Panc1 (cell line): ENCODE results near the gene IL31RA.

Source experiments
- CTCF ChIP-seq: fragments of 450-650 bp; IDR thresholded peaks from 2 replicates; pipeline ENCODE4 v1.5.1; 2017; ENCODE audit warnings: mild to moderate bottlenecking
- POLR2AphosphoS5 ChIP-seq: IDR thresholded peaks from 2 replicates; pipeline ENCODE4 v1.6.1; 2012; ENCODE audit warnings: mild to moderate bottlenecking, low read depth, low read length, moderate library complexity
- REST ChIP-seq, 2 experiments: IDR thresholded peaks; 2 replicates each; pipeline ENCODE4 v1.6.1; 2011 to 2012; ENCODE audit warnings: low read depth in 2 of 2, control low read depth in 1 of 2, low read length in 1 of 2, mild to moderate bottlenecking in 1 of 2, moderate library complexity in 1 of 2; ENCODE audit not compliant: insufficient read depth in 1 of 2
- SIN3A ChIP-seq: IDR thresholded peaks from 2 replicates; pipeline ENCODE4 v1.6.1; 2012; ENCODE audit warnings: low read depth, mild to moderate bottlenecking, low read length, moderate library complexity, borderline replicate concordance; ENCODE audit not compliant: insufficient read depth
- TCF7L2 ChIP-seq: IDR thresholded peaks from 2 replicates; pipeline ENCODE4 v1.6.1; 2011; ENCODE audit warnings: mild to moderate bottlenecking, low read depth, low read length, inconsistent platforms

GRCh38 chr5:55885359-55885758, 34.2 kb downstream of the IL31RA start:
- TF ChIP-seq REST (IDR thresholded peaks at IDR 0.05; ENCODE audit: insufficient read depth in 1 of 2, low read depth in 2 of 2, low read length in 1 of 2): no peak
- TF ChIP-seq CTCF: no peak
- no peak for TF ChIP-seq POLR2AphosphoS5
- no peak for TF ChIP-seq SIN3A
- no peak for TF ChIP-seq TCF7L2
